ENCODE data around the gene SRGAP3.

The SRGAP3 gene

DNA sequence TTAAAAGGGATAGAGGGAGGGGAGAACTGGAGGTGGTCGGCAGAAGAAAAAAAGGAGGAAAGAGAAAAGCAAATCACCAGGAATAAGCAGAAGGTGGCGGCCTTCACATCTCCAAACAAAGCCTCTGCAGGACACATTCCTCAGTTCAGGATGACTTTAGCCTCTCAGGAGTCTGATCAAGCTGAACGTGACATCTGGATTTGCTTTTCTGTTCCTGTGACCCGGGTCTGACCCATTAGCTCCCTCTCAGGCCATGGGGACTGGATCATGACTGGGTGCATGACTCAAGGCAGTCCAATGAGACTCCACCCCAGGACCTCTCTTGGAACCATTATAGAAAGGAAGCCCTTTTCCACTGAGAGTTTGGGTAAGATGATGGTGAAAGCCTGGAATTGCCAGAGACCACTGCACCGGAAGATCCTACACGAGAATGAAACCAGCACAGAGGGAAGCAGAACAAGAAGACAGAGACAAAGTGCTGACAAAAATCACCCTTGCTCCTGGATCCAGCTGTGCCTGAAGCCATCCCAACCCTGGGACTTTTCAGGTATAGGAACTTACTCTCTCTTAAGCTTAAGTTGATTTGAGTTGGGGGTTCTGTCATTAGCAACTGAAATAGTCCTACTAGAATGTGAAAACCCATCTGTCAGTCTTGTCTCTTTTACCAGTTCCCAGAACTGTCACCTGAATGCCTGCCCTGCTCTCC is 240.7 kb downstream of the SRGAP3 start:
- no peak for DNase-seq

DNA sequence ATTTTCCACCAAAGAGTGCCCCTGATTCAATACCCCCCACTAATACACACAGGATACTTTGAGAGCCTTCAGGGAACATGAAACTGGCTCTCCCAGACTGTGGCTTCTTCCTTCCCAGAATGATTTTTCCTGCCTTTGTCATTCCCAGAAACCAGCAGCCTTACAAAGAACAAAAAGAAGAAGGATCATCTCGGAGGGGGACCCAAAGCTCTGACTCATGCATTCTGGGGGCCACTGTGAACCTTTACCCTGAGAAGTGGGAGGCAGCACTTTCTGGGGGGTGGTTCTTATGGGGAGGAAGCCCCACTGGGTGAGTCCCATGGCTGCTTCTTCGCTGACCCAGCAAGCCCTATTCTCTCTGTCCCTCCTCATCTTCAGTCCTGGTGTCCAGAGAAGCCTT is 241.5 kb downstream of the SRGAP3 start:
- no peak for DNase-seq

DNA sequence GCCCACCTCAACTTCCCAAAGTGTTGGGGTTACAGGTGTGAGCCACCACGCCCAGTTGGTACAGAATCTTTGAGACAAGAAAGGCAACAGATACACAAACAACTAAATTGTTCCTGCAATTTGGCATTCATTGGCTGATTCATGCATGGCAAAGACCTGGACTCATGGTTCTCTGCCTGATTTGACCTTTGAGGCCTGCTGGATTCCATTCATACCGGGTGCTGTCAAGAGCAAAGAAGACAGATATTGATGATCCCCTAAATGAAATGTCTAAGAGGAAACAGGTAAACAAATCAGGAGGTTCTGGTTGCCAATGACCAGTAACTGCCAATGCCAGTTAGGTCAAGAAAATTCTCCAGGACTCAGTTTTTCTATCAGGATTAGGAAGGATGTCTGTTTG is 242.2 kb downstream of the SRGAP3 start:
- DNase-seq, result no peak

DNA sequence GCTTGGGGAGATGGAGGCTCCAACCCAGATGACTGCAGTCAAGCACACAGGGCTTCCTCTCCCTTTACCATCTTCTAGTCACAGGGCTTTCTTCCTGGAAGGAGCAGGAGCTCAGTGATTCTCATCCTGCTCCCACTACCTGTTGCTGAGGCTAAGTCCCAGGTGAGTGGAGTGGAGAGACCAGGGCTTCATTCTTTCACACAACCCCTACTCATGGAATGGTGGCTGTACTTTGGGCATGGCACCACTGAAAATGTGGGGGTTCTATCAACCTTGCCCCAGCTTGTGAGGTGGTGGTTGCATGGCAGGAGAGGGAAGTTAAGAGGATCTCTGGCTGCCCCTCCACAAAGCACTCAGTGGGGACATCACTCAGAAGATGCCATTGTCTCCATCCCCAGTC is 249.4 kb downstream of the SRGAP3 start:
- no peak for DNase-seq

DNA sequence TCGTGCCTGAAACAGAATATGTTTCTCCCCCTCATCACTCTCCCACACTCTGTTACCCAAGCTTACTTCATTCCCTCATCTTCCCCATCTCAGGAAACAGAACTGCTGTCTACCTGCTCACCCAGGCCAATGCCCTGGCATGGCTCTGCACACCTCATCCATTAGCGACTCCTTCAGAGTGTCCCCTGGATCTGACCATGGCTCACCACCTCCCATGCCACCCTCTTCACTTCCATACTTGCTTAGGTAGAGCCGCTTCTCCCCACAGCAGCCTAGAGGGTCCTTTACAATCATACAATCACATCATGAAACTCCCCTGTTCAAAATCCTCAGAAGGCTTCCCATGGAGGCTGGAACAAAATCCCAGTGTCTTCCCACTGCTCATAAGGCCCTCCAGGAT is 252.3 kb downstream of the SRGAP3 start:
- no peak for DNase-seq

DNA sequence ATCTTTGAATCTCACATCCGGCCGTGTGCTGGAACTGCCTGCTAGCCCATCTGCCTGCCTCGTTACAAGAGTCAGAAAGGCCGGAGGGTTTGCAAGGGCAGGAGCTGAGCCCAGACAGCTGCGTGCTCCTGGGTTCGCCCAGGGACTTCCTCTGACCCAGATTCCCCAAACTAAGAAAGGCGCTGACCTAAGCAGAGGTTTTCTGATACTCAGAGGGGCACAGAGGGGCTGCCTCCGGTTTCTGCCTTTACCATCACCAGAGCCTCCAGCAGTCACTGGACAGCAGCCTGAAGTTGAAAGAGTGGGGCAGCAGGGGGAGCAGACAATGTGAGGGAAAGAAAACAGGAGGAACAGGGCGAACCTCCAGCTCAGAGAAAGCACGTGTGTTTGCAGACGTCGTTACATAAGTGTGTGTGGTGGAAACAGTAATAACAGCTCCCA is 252.7 kb downstream of the SRGAP3 start:
- DNase-seq, result no peak

DNA sequence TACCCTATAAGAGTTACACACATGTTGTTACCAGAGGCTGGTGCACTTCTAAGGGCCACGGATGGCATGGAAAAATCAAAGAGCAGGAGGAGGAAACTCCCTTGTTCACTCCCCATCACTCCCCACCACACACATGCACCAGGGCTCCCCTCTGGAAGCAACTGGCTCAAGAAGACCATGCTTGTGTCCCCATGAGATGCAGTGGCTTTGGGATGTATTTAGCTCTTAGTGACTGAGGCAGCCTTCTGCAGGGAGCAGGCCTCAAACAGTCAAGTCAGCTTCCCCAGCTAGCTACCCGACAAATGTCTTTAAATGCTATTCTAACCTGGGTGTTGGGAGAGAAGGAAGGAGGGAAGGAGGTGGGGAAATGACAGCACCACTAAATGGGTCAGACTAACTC is 253.2 kb downstream of the SRGAP3 start:
- no peak for DNase-seq

DNA sequence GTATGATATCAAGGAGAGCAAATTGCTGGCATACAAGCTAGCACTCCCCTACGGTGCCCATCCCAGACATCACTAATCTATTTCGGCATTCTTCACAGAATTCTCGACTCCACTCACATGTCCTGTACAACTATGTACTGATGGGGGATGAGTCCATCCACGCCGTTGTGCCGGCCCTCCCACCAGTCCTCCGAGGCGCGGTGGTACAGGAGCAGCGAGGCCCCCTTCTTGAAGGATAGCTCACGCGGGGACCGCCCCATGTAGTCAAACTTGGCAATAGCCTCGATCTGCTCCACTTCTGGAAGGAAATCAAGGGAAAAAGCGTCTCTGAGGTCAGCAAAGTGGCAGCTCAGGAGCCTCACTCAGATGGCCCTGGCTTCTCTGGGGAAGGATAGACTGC is 255.2 kb downstream of the SRGAP3 start:
- DNase-seq, result no peak

DNA sequence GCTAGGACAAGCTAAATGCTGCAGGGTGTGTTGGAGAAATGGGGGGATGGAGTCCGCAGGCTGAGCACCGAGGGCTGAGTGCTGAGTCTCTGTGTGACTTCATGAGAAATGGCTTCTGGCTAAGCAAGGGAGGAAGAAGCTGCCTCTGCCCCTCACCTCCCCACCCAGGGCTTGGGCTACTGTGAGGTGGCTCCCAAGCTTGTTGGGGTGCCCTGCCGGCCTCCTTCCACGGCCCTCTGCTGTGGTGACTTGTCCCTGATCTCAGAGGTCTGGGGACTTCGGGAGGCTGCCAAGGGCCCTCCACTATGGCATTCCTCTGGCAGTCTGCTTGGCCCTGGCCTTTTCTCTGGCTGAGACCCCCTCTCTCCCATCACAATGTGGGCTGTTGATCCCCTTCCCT is 256.1 kb downstream of the SRGAP3 start:
- DNase-seq, result no peak

DNA sequence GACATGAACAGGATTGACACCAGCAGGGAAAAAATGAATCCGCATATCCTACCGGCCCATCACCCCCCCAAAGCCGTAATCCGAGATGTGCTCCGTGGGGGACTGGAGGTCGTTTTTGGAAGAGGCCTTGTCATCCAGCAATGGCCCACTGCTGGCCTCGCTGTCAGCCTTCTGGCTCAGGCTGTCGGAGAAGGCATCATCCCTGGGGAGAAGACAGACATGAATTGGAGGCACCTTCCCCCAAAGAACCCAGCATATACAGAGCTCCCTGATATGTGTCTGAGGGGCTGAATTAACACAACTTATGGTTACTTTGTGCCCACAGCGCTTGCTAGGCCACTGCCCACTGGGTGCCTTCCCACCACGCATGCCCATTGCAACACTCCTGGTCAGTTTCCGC is 256.6 kb downstream of the SRGAP3 start:
- DNase-seq, result no peak

DNA sequence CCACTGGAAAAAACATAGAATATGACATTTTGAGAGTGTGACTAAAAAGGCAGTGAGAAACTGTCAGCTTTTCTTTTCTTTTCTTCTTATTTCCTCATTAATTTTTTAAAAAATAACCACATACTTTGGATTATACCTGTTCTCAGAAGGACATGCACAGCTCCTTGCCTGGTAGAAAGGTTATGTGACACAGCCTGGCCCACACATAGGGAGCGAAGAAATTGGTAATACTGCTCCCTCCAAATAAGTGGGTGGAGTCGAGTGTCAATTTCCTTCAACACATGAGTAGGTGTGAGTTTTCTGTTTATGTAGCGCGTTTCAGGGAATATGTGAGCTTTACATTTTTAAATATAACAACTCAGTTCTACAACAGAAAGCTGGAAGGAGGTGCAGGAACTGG is 257.2 kb downstream of the SRGAP3 start:
- no peak for DNase-seq

DNA sequence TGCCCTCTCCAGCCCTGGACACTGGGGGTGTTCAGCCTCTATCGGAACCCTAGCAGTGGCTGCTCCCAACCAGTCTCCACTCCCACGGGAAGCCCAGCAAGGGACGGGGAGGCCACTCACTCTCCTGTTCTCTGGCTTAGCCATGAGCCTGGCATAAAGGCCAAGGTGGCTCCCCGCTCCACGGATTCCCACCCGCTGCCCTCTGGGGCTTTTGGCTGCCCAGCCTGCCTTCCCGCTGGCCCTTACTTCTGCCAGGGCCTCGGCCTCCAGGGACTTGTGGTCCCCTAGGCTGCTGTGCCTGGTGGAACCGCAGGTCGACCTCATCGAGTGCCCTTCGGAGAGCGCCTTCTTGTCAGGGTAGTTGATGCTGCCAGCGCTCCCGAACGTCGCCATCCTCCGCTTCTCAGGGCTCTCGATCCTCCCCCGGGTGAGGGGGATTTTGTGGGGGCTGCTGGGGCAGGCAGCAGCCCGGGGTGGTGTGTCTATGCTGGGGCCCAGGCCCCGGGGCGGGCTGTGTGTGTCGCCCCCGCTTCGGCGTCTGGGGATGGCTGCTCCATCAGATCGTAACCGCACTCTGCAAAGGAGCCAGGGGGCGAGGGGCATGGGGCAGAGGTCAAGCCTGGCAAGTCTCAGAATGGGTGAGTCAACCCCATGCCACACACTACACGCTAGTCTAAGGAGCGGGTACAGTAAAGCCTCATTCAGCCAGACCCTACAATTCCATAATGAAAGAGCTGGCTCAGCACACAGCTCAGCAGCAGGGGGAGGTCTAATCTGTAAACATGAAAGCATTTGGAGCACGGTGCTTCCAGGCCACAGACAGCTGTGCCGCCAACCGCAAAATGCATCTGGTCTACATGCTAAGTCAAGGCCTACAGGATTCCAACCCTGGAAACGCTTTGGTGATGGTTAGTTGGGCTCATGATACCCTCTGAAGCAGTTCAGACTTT is 258.9 kb downstream of the SRGAP3 start:
- DNase-seq, result no peak

DNA sequence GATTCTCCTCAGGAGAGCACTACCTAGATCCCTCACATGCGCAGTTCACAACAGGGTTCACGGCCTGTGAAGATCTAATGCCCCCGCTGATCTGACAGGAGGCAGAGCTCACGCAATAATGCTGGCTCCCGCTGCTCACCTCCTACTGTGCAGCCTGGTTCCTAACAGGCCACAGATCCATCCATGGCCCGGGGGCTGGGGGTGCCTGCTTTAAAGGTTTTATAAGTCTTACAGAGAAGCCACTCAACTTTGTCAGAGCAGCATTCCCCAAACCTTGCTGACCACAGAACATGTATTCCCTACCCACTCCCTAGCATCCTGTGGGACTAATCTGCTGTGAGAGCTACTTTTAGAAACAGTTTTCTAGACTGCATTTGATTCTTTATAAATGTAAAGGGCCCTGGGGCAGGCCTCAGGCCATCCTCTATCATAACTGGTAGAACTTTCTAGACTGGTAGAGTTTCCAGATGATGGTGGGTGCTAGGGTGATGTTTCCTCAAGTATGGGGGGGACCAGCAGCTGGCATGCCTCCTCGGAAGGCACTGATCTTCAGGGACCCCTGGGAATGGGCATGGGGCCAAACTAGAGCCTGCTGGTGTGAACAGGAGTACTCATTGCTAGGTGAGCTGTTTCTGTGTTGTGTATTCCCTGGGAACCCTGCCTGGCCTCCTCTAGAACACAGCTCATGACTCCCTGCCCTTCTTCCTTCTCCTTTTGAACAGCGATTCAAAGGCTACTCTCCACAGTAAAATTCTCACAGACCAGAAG is 260.5 kb downstream of the SRGAP3 start:
- no peak for DNase-seq

DNA sequence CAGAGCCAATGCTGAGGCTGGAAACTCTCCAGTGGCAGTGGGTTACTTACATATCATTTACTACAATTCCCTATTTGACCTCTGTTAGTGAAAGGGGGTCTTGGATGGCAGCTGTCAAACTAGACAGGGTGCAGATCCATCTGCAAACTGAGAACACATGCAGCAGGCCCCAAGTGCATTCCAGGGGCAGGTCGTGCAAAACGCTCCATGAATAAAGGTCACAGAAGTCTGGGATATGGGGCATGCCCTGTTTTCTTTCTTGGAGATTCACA is 261.1 kb downstream of the SRGAP3 start:
- DNase-seq, result no peak

DNA sequence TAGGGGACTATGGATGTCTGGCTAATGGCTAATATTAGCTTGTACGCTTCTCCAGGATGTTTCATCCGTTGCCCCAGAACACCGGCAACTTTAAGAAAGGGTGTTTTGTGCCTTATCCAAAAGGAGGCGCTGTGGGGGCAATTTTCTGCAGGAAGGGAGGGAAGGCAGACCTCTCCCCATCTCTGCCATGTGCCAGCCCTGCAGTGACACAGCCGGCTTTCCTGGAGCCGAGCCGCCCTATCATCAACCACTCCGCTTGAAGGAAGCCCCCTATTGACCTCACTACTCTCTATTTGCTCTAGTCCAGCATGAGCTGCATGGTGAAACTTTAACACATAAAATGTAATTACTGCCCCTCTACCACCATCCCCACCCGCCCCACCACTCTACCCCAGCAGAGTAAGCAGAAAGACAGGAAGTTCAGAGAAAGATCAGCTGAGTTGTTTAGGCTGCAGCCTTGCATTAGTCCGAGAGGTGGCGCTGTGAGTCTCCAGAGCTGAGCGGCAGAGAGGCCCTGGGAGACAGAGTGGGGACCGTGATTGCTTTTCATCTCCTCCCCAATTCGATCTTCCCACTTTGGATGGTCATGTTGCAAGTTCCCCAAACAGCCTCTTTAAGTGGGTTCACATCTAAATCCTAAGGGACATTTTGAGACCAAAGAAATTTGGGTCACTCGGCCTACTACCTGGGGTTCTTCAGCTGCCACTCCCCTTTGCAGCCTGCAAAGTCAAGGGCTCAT is 261.6 kb downstream of the SRGAP3 start:
- no peak for DNase-seq

DNA sequence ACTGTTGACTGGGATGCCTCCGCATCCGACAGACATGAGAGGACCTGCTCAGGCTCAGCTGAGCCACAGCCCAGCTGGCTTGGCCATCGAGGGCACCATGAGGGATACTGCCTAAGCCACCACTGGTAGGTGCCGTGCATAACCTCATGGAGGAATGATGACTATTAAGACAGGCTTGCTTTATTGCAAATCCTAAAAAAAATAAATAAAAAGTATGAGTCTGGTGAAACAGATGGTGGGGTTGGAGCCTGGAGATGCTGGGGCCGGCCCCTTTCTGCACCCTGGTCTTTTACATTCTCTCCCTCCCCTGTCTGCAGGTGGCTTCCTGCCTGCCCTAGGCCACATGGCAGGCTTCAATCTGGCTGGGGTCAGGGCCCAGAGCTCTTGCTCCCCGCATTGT is 262.2 kb downstream of the SRGAP3 start:
- no peak for DNase-seq

DNA sequence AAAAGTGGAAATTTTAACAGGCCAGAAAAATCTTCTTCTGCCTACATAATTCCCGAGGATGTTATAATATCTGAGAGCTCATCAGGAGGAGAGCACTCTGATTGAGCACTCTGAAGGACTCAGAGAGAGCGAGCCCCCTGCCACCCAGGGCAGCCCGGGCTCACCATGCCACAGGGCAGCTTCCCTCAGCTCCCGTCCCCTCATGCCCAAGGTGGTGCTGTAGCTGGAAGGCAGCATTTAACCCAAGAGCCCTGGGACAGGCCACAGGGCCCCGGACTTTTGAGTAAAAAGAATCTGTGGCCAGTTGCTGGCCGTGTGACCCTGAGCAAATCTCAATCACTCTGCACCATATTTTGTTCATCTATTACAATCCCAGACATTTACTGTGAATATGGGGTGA is 262.7 kb downstream of the SRGAP3 start:
- DNase-seq, result no peak

DNA sequence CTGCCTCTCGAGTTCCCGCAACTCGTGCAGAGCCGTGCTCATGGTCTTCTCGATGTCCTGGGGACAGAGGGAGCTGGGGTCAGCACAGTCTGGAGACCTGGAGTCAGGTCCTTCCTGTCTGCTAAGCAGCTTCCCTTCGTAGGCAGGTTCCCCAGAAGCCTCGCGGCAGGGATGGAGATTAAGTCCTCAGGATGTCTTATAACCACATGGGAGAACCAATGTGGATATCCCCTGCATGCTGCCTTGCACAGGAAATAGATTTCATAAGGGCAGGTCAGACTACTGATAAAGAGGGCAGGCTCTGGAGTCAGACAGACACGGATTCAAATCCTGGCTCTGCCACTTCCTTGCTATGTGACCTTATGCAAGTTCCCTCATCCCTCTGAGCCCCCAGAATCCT is 263.6 kb downstream of the SRGAP3 start:
- no peak for DNase-seq

DNA sequence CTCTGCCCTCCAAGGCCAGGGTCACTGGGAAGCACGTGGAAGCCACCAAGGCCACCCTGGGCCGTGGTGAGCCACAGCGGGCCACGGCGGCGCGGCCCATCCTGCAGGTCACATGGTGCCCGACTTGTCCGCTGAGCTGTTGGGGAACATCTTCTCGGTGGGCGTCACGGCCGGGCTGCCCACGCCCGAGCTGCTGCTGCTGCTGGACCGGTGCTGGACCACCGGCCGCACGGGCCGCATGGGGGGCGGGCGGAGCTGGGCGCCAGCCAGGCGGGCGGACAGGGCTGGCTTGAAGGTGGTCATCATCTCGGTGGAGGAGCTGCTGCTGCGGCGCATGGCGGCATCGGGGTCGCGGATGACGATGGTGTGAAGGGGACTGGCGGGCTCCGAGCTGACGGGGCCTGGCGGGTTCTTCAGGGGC is 264.0 kb downstream of the SRGAP3 start:
- no peak for DNase-seq

DNA sequence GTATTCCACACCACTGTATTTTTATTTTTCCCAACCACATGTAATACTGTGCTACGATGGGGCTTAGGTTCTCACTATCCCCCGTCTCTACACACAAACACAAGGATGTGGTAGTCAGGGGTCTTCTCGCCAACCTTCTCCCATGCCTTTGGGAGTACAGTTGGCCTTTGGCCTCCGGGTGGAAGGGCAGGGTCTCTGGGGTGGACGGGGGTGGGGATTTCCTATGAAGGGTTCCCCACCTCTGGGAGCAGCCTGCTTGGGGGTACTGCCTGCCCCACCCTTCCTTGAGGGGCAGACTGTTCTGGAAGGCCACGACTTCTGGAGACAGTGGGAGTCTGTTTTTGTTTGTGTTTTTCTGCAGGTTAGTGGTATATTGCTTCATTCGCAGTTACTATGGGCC is 264.9 kb downstream of the SRGAP3 start:
- no peak for DNase-seq

DNA sequence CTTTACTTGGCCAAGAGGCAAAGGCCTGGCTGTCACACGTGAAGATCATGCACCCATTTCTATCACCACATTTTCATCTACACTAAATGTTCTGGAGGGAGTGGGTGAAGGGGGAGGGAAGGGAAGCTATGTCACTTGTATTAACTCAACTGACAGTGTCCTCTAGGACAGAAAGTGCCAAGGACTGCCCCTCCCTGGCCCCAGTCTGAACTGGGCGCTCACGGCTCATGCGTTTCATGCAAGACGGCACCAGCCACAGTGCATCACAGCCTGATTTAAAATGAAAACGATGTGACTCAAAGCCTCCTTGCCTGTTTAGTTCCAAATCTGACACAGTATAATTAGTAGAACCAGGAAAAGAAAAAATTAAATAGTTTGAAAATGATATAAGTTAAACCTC is 265.4 kb downstream of the SRGAP3 start:
- no peak for DNase-seq

DNA sequence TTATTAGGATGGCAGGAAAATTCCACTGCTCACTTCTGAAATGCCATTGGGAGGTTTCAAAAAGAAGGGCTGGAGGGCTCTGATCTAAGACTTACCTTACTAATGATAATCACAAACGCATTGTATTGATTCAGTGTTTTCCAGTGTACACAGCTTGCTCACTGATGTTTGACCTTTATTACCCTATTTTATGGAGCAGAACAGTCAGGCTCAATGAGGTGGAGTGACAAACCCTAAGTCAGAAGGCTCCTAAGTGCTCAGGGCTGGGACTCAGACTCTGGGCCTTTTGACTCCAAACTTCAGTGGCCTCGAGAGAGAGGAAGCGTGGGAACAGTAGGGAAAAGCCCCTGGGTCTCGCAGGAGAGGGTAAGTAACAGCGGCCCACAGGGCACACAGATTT is 265.9 kb downstream of the SRGAP3 start:
- DNase-seq, result no peak

DNA sequence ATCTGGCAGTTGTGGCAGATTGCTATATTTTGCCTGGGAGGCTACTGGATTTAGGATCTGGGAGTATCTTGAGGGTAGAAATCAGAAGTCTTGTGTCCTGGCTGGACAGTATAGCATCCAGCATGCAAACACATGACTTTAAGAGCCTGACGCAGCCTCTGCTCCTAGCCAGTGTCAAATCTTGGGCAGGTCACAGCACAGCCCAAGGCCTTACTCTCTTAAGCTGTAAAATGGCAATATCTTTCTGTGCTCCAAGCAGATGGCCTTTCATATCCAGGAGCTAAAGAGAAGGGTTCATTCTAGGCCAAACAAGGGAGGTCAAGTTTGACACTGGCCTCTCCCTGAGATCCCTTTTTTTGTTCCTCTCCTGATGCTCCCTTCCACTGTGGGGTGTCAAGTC is 266.4 kb downstream of the SRGAP3 start:
- DNase-seq, result no peak

Measured in NCI-H2171 (cell line).